B cell (primary cell): ENCODE results near the gene FAM107B. TPM values are rescaled to one million over a fixed set of nuclear protein-coding genes. Genes with fewer than 3 reads are reported as not detected.

Experiments
- ATAC-seq: fragments of 200-7000 bp; cut with Tn5 transposase; one replicate; pipeline ENCODE4 v1.10.0; 2021; ENCODE audit warnings: low read depth, mild to moderate bottlenecking, moderate number of reproducible peaks, moderate library complexity
- CTCF ChIA-PET: fragments of 350-600 bp; sonication (Branson Sonifier 250); formaldehyde crosslinking; loops from one replicate; lab custom pipeline; 2021; ENCODE audit warnings: antibody characterized with exemption, inconsistent platforms; lab: Charles Lee
- POLR2A ChIA-PET: fragments of 350-600 bp; sonication (Branson Sonifier 250); formaldehyde crosslinking; loops from one replicate; lab custom pipeline; 2021; ENCODE audit warnings: antibody characterized with exemption; lab: Charles Lee
- DNase-seq: peaks from one replicate; pipeline ENCODE4 v3.0.0; 2013
- H2AFZ ChIP-seq: 2 replicates; pipeline ENCODE4 v1.6.1; 2012; ENCODE audit warnings: mild to moderate bottlenecking, low read depth, low read length; ENCODE audit not compliant: insufficient read depth, poor library complexity, severe bottlenecking
- H3K27ac ChIP-seq, 2 donors: 1 replicate in 1 of 2; 2 replicates in 1 of 2; pipeline ENCODE4 v1.5.1; 2012 to 2013; ENCODE audit warnings: low read length in 2 of 2, mild to moderate bottlenecking in 2 of 2, moderate library complexity in 1 of 2
- H3K27me3 ChIP-seq, 4 experiments: fragments of 200-600 bp in 1 of 4; sonication (generic) in 1 of 4; replicated peaks in 1 of 4; 1 replicate in 2 of 4; 2 replicates in 2 of 4; pipeline versions ENCODE4 v1.6.1 to v1.7.0; 2013 to 2016; ENCODE audit warnings: low read length in 3 of 4, mild to moderate bottlenecking in 2 of 4, mixed read lengths in 1 of 4, moderate library complexity in 1 of 4; ENCODE audit not compliant: insufficient read depth in 4 of 4, control insufficient read depth in 3 of 4; ENCODE audit errors: control extremely low read depth in 1 of 4
- H3K36me3 ChIP-seq, 2 experiments: replicated peaks in 1 of 2; 1 replicate in 1 of 2; 2 replicates in 1 of 2; pipeline versions ENCODE4 v1.6.1 to v1.7.1; 2013; ENCODE audit warnings: low read length in 1 of 2; ENCODE audit not compliant: insufficient read depth in 2 of 2, control insufficient read depth in 1 of 2; ENCODE audit errors: control extremely low read depth in 1 of 2, extremely low read depth in 1 of 2
- H3K4me1 ChIP-seq, 2 donors: fragments of 200-600 bp in 1 of 2; sonication (generic) in 1 of 2; 1 replicate in 1 of 2; 2 replicates in 1 of 2; pipeline versions ENCODE4 v1.5.1 to v1.6.1; 2013 to 2017; ENCODE audit warnings: low read length in 2 of 2; ENCODE audit not compliant: control insufficient read depth in 2 of 2, insufficient read depth in 2 of 2
- H3K4me2 ChIP-seq: replicated peaks from 2 replicates; pipeline ENCODE3; 2012; ENCODE audit warnings: mild to moderate bottlenecking, low read depth, low read length; ENCODE audit not compliant: poor library complexity, severe bottlenecking
- H3K4me3 ChIP-seq, 5 experiments: fragments of 200-600 bp in 1 of 5; sonication (generic) in 1 of 5; 1 replicate in 3 of 5; 2 replicates in 2 of 5; pipeline versions ENCODE4 v1.5.1 to v1.7.0; 2011 to 2016; ENCODE audit warnings: low read length in 4 of 5, mild to moderate bottlenecking in 4 of 5, low read depth in 2 of 5, control low read depth in 1 of 5, moderate library complexity in 1 of 5; ENCODE audit not compliant: insufficient read depth in 1 of 5; ENCODE audit errors: control extremely low read depth in 1 of 5, extremely low read depth in 1 of 5
- H3K79me2 ChIP-seq: fragments of 200-600 bp; sonication (generic); one replicate; pipeline ENCODE4 v1.6.0; 2016; ENCODE audit warnings: low read length; ENCODE audit not compliant: control insufficient read depth, insufficient read depth
- H3K9ac ChIP-seq: fragments of 200-600 bp; sonication (generic); 2 replicates; pipeline ENCODE4 v1.6.1; 2017; ENCODE audit warnings: mild to moderate bottlenecking, low read length, moderate library complexity
- H3K9me3 ChIP-seq, 3 donors: one replicate each; pipeline versions ENCODE4 v1.6.1 to v1.7.1; 2013; ENCODE audit warnings: low read length in 2 of 3; ENCODE audit not compliant: control insufficient read depth in 2 of 3, insufficient read depth in 1 of 3; ENCODE audit errors: control extremely low read depth in 1 of 3
- H4K20me1 ChIP-seq: 2 replicates; pipeline ENCODE4 v1.6.0; 2012; ENCODE audit warnings: mild to moderate bottlenecking, low read length; ENCODE audit not compliant: insufficient read depth, control insufficient read depth, poor library complexity, severe bottlenecking
- H3K27ac Mint-ChIP-seq: one replicate; pipeline ENCODE4 v1.8.0; 2021; ENCODE audit warnings: mixed read lengths
- H3K27me3 Mint-ChIP-seq: one replicate; pipeline ENCODE4 v1.8.0; 2021; ENCODE audit warnings: mixed read lengths
- H3K4me1 Mint-ChIP-seq: one replicate; pipeline ENCODE4 v1.8.0; 2021; ENCODE audit warnings: mixed read lengths
- H3K4me3 Mint-ChIP-seq: one replicate; pipeline ENCODE4 v1.8.0; 2021; ENCODE audit warnings: mixed read lengths
- H3K9me3 Mint-ChIP-seq: one replicate; pipeline ENCODE4 v1.8.0; 2022; ENCODE audit warnings: mixed read lengths; ENCODE audit not compliant: insufficient read depth
- EZH2 ChIP-seq: IDR thresholded peaks from 2 replicates; pipeline ENCODE4 v1.6.1; 2012; ENCODE audit warnings: borderline replicate concordance, low read depth, mild to moderate bottlenecking, moderate library complexity, low read length; ENCODE audit not compliant: insufficient read depth, poor library complexity, severe bottlenecking
- WGBS: methylation state at CpG from one replicate; pipeline ENCODE4 v1.1.5; 2013; ENCODE audit warnings: missing lambda C conversion rate; ENCODE audit not compliant: insufficient coverage; 5-methylcytosine and 5-hydroxymethylcytosine counted together
- intact Hi-C: fragments of 100-400 bp; cut with micrococcal nuclease; formaldehyde crosslinking; loops from one replicate; pipeline ENCODE4 v1.10.0; 2022
- polyA plus RNA-seq: library from polyadenylated mRNA; depleted of rRNA; stranded (reverse); fragments of >200 nt; gene quantifications from 2 replicates; pipeline ENCODE4 v1.2.3, GENCODE V29; 2012
- small RNA-seq: library from RNA; depleted of rRNA; stranded (forward); fragments of <200 nt; gene quantifications from one replicate; pipeline ENCODE3, GENCODE V24; 2012; ENCODE audit warnings: low replicate concordance, low read depth; ENCODE audit not compliant: insufficient read length
- total RNA-seq, 2 donors: library from RNA; stranded (reverse); fragments of 120-200 nt in 1 of 2; gene quantifications; 1 replicate in 1 of 2; 2 replicates in 1 of 2; pipeline versions ENCODE4 v1.2.3 to v1.2.4, GENCODE V29; 2013 to 2022
- TF ChIP-seq, protein P1 (sequence below): fragments of 200-600 bp; IDR thresholded peaks from one replicate; pipeline ENCODE4 v1.8.0; 2022; ENCODE audit warnings: antibody characterized with exemption, mild to moderate bottlenecking

FAM107B gene
- total and polyA plus RNA-seq, 2 donors (not counting 1 experiment from before 2014, with no cell fraction given): 31.9 to 318 TPM

DNA sequence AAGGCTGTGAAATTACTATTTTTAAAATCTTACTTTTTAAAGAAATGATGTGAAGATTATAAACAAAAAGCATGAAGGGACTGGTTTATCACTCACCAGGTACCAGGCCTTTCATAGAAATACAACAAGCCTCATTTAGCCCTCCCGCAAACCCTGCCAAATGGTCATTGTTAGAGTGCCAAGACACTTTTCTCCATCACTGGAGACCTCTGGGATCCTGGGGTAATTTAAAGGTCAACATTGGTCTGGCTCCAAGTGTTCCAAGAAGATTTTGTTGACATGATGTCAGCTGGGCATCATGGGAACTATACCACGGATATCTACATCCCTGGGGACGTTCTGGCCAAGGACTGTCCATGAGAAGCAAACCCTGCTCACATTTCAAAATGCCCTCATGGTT is 306.0 kb downstream of the FAM107B start:
- Histone ChIP-seq H3K4me1 (no peaks in the 10 kb centered on the region), H3K4me3 (no peak overlapping the region), H2AFZ (no peak overlapping the region), H3K4me2 (no peak overlapping the region), H3K79me2 (no peaks in the 10 kb centered on the region), H3K27me3 (peaks cover 0 to 14% (median 0%) of the 10 kb centered on the region in 4 experiments), H3K9ac (no peak overlapping the region), H3K27ac (no peak overlapping the region), H3K36me3 (no peaks in the 10 kb centered on the region), H4K20me1 (no peaks in the 10 kb centered on the region), H3K9me3 (peaks cover 0 to 10% (median 0%) of the 10 kb centered on the region in 3 donors)
- H3K27ac Mint-ChIP-seq: no peak overlapping the region
- intact Hi-C loops: no loop called here
- H3K4me1 Mint-ChIP-seq: peaks cover 1% of the 10 kb centered on the region
- CTCF ChIA-PET: no interaction called here
- H3K9me3 Mint-ChIP-seq: peaks cover 9% of the 10 kb centered on the region
- WGBS: 100% methylated on average over 1 of the region's 3 CpGs
- no peak for TF ChIP-seq EZH2
- TF ChIP-seq, protein P1, sequence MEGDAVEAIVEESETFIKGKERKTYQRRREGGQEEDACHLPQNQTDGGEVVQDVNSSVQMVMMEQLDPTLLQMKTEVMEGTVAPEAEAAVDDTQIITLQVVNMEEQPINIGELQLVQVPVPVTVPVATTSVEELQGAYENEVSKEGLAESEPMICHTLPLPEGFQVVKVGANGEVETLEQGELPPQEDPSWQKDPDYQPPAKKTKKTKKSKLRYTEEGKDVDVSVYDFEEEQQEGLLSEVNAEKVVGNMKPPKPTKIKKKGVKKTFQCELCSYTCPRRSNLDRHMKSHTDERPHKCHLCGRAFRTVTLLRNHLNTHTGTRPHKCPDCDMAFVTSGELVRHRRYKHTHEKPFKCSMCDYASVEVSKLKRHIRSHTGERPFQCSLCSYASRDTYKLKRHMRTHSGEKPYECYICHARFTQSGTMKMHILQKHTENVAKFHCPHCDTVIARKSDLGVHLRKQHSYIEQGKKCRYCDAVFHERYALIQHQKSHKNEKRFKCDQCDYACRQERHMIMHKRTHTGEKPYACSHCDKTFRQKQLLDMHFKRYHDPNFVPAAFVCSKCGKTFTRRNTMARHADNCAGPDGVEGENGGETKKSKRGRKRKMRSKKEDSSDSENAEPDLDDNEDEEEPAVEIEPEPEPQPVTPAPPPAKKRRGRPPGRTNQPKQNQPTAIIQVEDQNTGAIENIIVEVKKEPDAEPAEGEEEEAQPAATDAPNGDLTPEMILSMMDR: no peak
- ATAC-seq: no peak
- H3K4me3 Mint-ChIP-seq: no peak overlapping the region
- POLR2A ChIA-PET: no interaction called here
- DNase-seq: no peak
- peaks cover 53% of the 10 kb centered on the region for H3K27me3 Mint-ChIP-seq

Small RNA genes lying within 50 kb of the gene (small RNA-seq; reads per million reads assigned to genes)
- gene RNA5SP302: not detected

Other genes starting within 250 kb of the FAM107B start
- gene CDNF, start 63.1 kb upstream of the FAM107B start, total RNA-seq: 1.4 and 1.6 TPM in 2 replicates
- gene CDNF, start 63.1 kb upstream of the FAM107B start, polyA plus RNA-seq: 1.8 and 2.1 TPM in 2 replicates
- gene HSPA14, start 63.4 kb upstream of the FAM107B start, total RNA-seq: 12.5 and 12.8 TPM in 2 replicates
- 10.8 and 19.4 TPM in 2 replicates for gene HSPA14, start 63.4 kb upstream of the FAM107B start, polyA plus RNA-seq
- gene MSANTD7, start 63.4 kb upstream of the FAM107B start, total RNA-seq: 12.9 and 15.2 TPM in 2 replicates
- gene MSANTD7, start 63.4 kb upstream of the FAM107B start, polyA plus RNA-seq: 6.2 and 6.8 TPM in 2 replicates
- 3.2 and 3.5 TPM in 2 replicates for gene SUV39H2, start 104.0 kb upstream of the FAM107B start, total RNA-seq
- 0.59 and 0.73 TPM in 2 replicates for gene SUV39H2, start 104.0 kb upstream of the FAM107B start, polyA plus RNA-seq
- 58.8 and 61.8 TPM in 2 replicates for gene DCLRE1C, start 179.2 kb upstream of the FAM107B start, total RNA-seq
- 20.5 and 24.0 TPM in 2 replicates for gene DCLRE1C, start 179.2 kb upstream of the FAM107B start, polyA plus RNA-seq
- 0.69 TPM in 1 of 2 replicates, not detected in the other for gene MEIG1, start 184.5 kb upstream of the FAM107B start, total RNA-seq
- not detected in 2 replicates for gene MEIG1, start 184.5 kb upstream of the FAM107B start, polyA plus RNA-seq